ENCODE results near the gene BMP7. TPM values are rescaled to one million over a fixed set of nuclear protein-coding genes. Genes with fewer than 3 reads are reported as not detected.

Gene BMP7
- total and polyA plus RNA-seq, 2 of the 13 experiments (the other 11 are each of a cell fraction or from before 2014, with no cell fraction given) = not detected

- TF ChIP-seq PRDM10 (CRISPR knock-in tag; IDR thresholded peaks at IDR 0.05; ENCODE audit: low read depth) (no peak), TEF (CRISPR knock-in tag; IDR thresholded peaks at IDR 0.05) (0 out of 2 replicates have a peak, but pooled peaks have one; percentile 48), ZNF367 (CRISPR knock-in tag; IDR thresholded peaks at IDR 0.05; ENCODE audit: borderline replicate concordance) (no peak), ZNF451 (CRISPR knock-in tag; IDR thresholded peaks at IDR 0.05) (no peak), GPBP1L1 (CRISPR knock-in tag; IDR thresholded peaks at IDR 0.05) (no peak), CENPBD1 (CRISPR knock-in tag; IDR thresholded peaks at IDR 0.05; ENCODE audit: borderline replicate concordance, low read depth) (no peak), ARID4A (CRISPR knock-in tag; IDR thresholded peaks at IDR 0.05; ENCODE audit: borderline replicate concordance) (no peak; the same call in 1 of the 2 replicates), IKZF1 (IDR thresholded peaks at IDR 0.05) (no peak), ZBTB14 (CRISPR knock-in tag; IDR thresholded peaks at IDR 0.05) (no peak; the same call in 1 of the 2 replicates), GATA4 (IDR thresholded peaks at IDR 0.05; ENCODE audit: borderline replicate concordance, low read depth) (peak; percentile 80), PBX3 (CRISPR knock-in tag; IDR thresholded peaks at IDR 0.05; ENCODE audit: borderline replicate concordance) (no peak)
Measured at GRCh38 chr20:57263801-57264792, 2.3 kb downstream of the BMP7 start (continued).
